HG02943 (cell line): ENCODE results near the gene CPED1.
"Not testable (repeated sequence)": the region's sequence is repeated elsewhere in the genome, so short reads cannot be mapped to it uniquely, and the experiment has no call there.

Source experiments
- ATAC-seq: cut with Tn5 transposase; IDR thresholded peaks from one replicate; pipeline ENCODE4 v1.9.1; 2021; ENCODE audit warnings: mild to moderate bottlenecking, low read depth, moderate library complexity; ENCODE audit not compliant: unreplicated experiment

The CPED1 gene

DNA sequence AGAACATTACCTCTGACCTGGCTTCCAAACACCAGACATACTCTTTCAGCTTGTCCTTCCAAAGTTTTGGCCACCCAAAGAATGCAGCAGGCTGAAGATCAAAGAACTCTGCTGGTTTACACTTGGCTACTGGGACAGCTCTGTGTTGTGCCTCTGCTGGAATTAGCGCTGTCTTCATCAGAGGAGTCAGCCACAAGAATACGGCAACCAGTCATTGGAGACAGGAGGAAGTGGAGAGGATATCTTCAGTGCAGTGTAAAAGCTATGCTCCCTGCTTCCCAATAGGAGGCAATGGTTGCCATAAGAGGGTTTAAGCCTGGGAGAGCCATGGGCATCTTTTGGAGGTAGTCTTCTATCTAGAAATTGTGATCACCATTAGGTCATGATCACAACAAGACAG is 213.6 kb downstream of the CPED1 start:
- no peak for ATAC-seq

- no peak for ATAC-seq
Observed at GRCh38 chr7:121202834-121203233, 214.3 kb downstream of the CPED1 start.

DNA sequence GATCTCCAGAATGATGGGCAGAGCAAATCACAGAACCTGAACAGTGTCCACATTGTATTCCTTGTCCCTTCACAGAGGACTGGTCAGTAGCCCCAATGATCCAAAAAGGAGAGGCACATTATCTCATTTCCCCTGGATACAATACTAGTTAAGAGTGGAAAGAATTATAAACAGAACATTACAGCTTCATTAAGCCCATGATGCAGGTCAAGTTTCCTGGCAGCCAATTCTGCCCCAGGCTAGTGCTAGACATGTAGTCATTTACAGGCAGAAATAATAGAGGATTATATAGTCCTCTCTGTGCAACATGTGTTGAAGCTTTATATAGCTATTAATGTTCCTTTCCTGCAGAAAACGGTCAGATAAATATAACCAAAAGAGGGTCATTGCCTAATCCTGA is 216.0 kb downstream of the CPED1 start:
- no peak for ATAC-seq

DNA sequence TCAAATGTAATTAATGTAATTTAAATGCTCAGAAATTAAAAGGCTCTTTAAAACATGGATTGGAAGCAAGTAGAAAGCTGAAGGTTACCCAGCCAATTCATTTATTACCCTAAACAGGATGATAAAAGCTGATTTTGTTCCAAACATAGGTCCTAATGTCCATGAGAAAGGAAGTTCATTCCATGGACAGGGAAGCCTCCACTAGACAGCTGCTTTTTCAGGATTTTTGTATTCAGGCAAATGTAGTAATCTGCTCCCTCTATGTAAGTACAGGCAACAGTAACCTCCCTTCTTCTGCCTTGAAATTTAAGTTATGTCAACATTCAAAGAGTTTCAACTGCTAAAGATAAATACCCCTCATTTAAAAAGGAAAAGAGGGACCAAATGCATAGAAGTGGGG is 217.3 kb downstream of the CPED1 start:
- no peak for ATAC-seq

DNA sequence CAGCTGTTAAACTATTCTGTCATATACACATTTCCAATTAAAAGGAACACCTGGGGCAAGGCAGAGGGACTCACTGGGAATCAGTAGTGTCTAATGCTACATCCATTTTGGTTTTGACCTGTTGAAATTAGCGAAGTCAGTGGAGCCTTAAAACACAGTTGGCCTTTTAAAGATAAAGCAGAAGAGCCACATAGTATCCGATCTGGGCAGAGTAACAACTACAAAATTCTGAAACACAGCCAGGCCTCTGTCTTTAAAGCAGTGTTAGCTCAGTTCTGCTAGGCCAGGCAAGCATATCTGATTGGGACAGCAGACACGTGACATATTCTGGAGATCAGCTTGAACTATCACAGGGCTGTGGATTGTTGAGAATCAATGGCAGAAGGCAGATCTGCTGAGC is 222.7 kb downstream of the CPED1 start:
- no peak for ATAC-seq

GRCh38 chr7:121212036-121212435 is 223.5 kb downstream of the CPED1 start:
- no peak for ATAC-seq

- no peak for ATAC-seq
Observed at GRCh38 chr7:121214657-121215056, 226.1 kb downstream of the CPED1 start.

DNA sequence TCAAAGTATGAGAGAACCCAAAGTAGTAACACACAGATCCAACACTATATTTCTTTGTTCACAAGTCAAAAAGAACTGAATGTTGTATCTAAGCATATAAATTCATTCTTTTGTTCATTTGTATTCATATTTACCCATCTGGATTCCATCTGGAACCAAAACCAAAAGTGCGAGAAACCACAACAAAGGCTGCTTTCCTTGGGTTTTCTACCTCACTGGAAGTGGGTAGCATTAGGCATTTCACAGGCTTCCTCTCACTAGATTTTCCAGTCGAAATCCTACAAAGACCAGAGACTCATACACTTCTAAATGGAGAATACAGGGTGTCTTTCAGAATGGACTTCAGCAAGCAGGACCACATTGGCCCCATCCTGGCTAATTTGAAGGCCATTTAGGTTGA is 230.5 kb downstream of the CPED1 start:
- ATAC-seq, result no peak

DNA sequence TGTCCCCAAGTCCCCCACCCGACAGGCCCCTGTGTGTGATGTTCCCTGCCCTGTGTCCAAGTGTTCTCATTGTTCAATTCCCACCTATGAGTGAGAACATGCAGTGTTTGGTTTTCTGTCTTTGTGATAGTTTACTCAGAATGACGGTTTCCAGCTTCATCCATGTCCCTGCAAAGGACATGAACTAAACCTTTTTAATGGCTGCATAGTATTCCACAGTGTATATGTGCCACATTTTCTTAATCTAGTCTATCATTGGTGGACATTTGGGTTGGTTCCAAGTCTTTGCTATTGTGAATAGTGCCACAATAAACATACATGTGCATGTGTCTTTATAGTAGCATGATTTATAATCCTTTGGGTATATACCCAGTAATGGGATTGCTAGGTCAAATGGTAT is 232.6 kb downstream of the CPED1 start:
- ATAC-seq, result not testable (repeated sequence)

DNA sequence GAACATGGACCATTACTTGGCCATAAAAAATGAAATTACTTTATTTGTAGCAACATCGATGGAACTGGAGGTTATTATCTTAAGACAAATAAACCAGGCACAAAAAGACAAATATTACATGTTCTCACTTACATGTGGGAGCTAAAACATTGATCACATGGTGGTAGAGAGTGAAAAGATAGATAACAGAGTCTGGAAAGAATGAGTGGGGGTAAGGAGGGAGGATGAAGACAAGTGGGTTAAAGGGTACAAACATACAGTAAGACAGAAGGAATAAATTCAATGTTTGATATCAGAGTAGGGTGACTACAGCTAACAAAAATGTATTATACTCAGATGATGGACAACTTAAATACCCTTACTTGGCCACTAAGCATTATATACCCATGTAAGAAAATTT is 240.3 kb downstream of the CPED1 start:
- no peak for ATAC-seq

DNA sequence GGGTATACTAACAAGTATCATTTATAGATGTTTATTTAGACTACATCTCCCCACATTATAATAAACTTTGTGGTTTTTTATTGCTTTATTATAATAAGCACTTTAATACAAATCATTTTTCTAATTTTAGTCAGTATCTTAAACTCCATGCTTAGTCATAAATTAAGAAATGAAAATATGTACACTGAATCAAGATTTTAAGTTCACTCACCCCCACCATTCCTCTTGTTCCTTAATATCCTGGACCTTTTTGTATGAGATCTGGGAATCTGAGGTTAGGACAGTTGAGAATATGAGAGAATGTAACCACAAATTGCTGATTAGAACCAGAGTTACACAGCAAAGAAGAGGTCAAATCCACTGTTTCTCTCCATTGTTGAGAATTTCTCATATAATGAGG is 246.7 kb downstream of the CPED1 start:
- ATAC-seq, result no peak

DNA sequence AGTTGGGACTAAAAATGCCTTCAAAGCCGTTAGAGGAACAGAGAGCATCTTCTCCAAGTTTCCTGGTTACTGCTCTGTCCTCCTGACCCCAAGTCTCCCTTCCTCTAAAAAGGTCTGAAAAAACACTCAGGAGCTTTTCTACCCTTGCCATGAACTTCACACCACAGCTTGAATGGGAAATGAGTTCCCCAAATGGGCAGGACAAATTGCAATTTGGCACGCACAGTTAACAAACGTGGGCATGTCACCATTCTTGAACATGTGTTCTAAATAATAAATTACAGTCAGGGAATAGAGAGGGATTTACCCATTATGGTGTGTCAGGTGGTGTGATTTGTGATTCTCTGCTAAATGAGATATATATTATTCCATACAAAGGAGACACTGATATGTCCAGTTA is 249.1 kb downstream of the CPED1 start:
- ATAC-seq, result no peak

GRCh38 chr7:121244120-121244870 is 255.8 kb downstream of the CPED1 start:
- no peak for ATAC-seq

DNA sequence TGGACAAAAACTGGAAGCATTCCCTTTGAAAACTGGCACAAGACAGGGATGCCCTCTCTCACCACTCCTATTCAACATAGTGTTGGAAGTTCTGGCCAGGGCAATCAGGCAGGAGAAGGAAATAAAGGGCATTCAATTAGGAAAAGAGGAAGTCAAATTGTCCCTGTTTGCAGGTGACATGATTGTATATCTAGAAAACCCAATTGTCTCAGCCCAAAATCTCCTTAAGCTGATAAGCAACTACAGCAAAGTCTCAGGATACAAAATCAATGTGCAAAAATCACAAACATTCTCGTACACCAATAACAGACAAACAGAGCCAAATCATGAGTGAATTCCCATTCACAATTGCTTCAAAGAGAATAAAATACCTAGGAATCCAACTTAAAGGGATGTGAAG is 262.9 kb downstream of the CPED1 start:
- not testable (repeated sequence) for ATAC-seq

DNA sequence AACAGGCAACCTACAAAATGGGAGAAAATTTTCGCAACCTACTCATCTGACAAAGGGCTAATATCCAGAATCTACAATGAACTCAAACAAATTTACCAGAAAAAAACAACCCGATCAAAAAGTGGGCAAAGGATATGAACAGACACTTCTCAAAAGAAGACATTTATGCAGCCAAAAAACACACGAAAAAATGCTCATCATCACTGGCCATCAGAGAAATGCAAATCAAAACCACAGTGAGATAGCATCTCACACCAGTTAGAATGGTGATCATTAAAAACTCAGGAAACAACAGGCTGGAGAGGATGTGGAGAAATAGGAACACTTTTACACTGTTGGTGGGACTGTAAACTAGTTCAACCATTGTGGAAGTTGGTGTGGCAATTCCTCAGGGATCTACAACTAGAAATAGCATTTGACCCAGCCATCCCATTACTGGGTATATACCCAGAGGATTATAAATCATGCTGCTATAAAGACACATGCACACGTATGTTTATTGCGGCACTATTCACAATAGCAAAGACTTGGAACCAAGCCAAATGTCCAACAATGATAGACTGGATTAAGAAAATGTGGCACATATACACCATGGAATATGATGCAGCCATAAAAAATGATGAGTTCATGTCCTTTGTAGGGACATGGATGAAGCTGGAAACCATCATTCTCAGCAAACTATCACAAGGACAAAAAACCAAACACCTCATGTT is 264.2 kb downstream of the CPED1 start:
- not testable (repeated sequence) for ATAC-seq

- no peak for ATAC-seq
Observed at GRCh38 chr7:121259826-121260225, 271.3 kb downstream of the CPED1 start.

- no peak for ATAC-seq
Observed at GRCh38 chr7:121261207-121261884, 272.8 kb downstream of the CPED1 start.

DNA sequence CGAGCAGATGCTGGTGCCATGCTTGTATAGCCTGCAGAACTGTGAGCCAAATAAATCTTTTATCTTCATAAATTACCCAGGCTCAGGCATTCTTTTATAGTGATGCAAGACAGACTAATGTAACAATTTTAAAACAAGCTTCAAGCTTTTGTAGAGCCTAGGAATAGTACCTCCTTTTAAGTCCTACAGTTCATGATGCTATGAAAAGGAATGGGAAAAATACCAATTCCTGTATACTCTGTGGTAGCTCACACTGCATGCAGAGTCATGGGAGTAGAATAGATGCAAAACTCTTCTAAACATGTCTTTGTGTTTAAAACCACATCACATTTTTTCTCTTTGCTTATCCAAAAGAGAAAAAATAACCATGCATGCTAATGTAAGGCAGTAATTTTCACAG is 273.7 kb downstream of the CPED1 start:
- no peak for ATAC-seq

GRCh38 chr7:121262969-121263368 is 274.5 kb downstream of the CPED1 start:
- no peak for ATAC-seq

DNA sequence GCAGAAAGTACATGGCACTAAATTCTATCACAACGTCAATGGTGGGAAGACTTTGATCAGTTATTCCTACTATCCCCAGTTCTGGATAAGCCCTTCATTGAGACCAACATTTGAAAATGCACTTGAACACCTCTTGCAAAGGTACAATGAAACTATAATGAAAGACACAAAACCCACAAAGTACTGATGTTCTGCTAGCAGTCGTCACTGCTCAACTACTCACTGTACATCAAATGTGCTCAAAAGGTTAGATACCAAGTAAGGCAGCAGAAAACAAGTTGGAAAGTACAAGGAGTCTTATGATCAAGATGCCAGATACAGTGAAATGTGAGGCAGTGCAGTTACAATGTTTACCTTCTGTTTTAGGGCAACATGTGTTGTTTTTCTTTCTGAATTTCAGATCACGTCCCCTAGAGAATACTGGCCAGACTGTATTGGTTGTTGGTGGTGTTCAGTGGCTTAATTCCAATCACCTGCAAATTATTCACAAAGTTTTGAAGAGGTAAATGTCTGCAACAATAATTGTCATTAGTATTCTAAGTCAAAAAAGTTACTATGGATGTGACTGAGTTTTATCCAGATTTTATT is 277.9 kb downstream of the CPED1 start:
- ATAC-seq, result no peak

GRCh38 chr7:121267612-121268011 is 279.1 kb downstream of the CPED1 start:
- ATAC-seq, result no peak
